NOMO-1 (cell line): ENCODE data around the gene PDZRN4.
A peak's percentile ranks its signal among the peaks of the same experiment; 100 is the strongest.
"Not testable (repeated sequence)": the region's sequence is repeated elsewhere in the genome, so short reads cannot be mapped to it uniquely, and the experiment has no call there.

Source experiments
- DNase-seq, 2 experiments: peaks; one replicate each; lab custom pipeline; 2025; ENCODE audit not compliant: unreplicated experiment in 2 of 2; lab: John Stamatoyannopoulos, UW

Gene PDZRN4

GRCh38 chr12:41277946-41278267, 89.8 kb downstream of the PDZRN4 start:
- DNase-seq: no peak

GRCh38 chr12:41280341-41281095, 92.4 kb downstream of the PDZRN4 start:
- not testable (repeated sequence) for DNase-seq

GRCh38 chr12:41285470-41285869, 97.3 kb downstream of the PDZRN4 start:
- DNase-seq: not testable (repeated sequence)

GRCh38 chr12:41286426-41286825, 98.3 kb downstream of the PDZRN4 start:
- DNase-seq: peak in 1 of 2 experiments; percentile 39

GRCh38 chr12:41287500-41288141, 99.5 kb downstream of the PDZRN4 start:
- peak in 1 of 2 experiments; percentile 22 for DNase-seq

GRCh38 chr12:41288142-41288811, 100.2 kb downstream of the PDZRN4 start:
- no peak for DNase-seq

GRCh38 chr12:41289501-41289900, 101.4 kb downstream of the PDZRN4 start:
- DNase-seq: no peak

- no peak for DNase-seq
These were observed 104.9 kb downstream of the PDZRN4 start for GRCh38 chr12:41293011-41293410.

- DNase-seq: no peak
These were observed 105.3 kb downstream of the PDZRN4 start for GRCh38 chr12:41293461-41293860.

GRCh38 chr12:41302979-41303403, 114.9 kb downstream of the PDZRN4 start:
- no peak for DNase-seq

GRCh38 chr12:41304526-41304925, 116.4 kb downstream of the PDZRN4 start:
- DNase-seq: no peak

- DNase-seq: no peak
These were observed 122.2 kb downstream of the PDZRN4 start for GRCh38 chr12:41310367-41310766.

GRCh38 chr12:41311883-41312282, 123.8 kb downstream of the PDZRN4 start:
- no peak for DNase-seq

- not testable (repeated sequence) for DNase-seq
These were observed 124.3 kb downstream of the PDZRN4 start for GRCh38 chr12:41312451-41312850.

GRCh38 chr12:41325336-41325735, 137.2 kb downstream of the PDZRN4 start:
- no peak for DNase-seq

- no peak for DNase-seq
These were observed 139.2 kb downstream of the PDZRN4 start for GRCh38 chr12:41327096-41327895.

GRCh38 chr12:41333974-41334373, 145.9 kb downstream of the PDZRN4 start:
- DNase-seq: no peak

- DNase-seq: no peak
These were observed 146.3 kb downstream of the PDZRN4 start for GRCh38 chr12:41334390-41334789.

GRCh38 chr12:41336041-41336549, 148.0 kb downstream of the PDZRN4 start:
- DNase-seq: no peak

- DNase-seq: peak; percentile 53 to 95
These were observed 151.7 kb downstream of the PDZRN4 start for GRCh38 chr12:41339784-41340183.
